VCaP (cell line): ENCODE measurements around the gene USF3.

Experiments
- H3K27ac ChIP-seq: fragments of 450-650 bp; 2 replicates; pipeline ENCODE4 v1.5.1; 2017
- CTCF ChIP-seq: fragments of 450-650 bp; conservative IDR thresholded peaks from 2 replicates; pipeline ENCODE4 v1.5.1; 2017; ENCODE audit warnings: mild to moderate bottlenecking, moderate library complexity

The USF3 gene

GRCh38 chr3:113717818-113718217 is 21.4 kb upstream of the USF3 start:
- H3K27ac ChIP-seq, result no peak overlapping the region
- no peak for TF ChIP-seq CTCF

GRCh38 chr3:113717308-113717707 is 20.9 kb upstream of the USF3 start:
- no peak for TF ChIP-seq CTCF
- no peak overlapping the region for H3K27ac ChIP-seq

GRCh38 chr3:113714702-113715101 is 18.3 kb upstream of the USF3 start:
- no peak overlapping the region for H3K27ac ChIP-seq
- no peak for TF ChIP-seq CTCF

- TF ChIP-seq CTCF, result no peak
Observed at GRCh38 chr3:113712129-113712528, 15.7 kb upstream of the USF3 start.

GRCh38 chr3:113707835-113708234 is 11.4 kb upstream of the USF3 start:
- no peak overlapping the region for H3K27ac ChIP-seq
- no peak for TF ChIP-seq CTCF

More at GRCh38 chr3:113712129-113712528, 15.7 kb upstream of the USF3 start:
- no peak overlapping the region for H3K27ac ChIP-seq

- H3K27ac ChIP-seq, result peak overlapping the region; percentile 90
- TF ChIP-seq CTCF, result no peak
Observed at GRCh38 chr3:113698956-113699355, 2.5 kb upstream of the USF3 start.

GRCh38 chr3:113698213-113698742 is 1.8 kb upstream of the USF3 start:
- peak overlapping the region; percentile 90 for H3K27ac ChIP-seq
- no peak for TF ChIP-seq CTCF
